Stimulated activated CD8-positive, alpha-beta memory T cell treated with anti-CD3 and anti-CD28 coated beads, Interleukin-12 subunit alpha, Interleukin-12 subunit beta, amount 100 ng/mL, for 24 hours (primary cell): ENCODE results near the gene CENPF.
"Not testable (repeated sequence)": the region's sequence is repeated elsewhere in the genome, so short reads cannot be mapped to it uniquely, and the experiment has no call there.

Source experiments
- DNase-seq: peaks from one replicate; pipeline ENCODE4 v3.0.0-alpha.2; 2020; ENCODE audit errors: extremely low read depth

The CENPF gene

GRCh38 chr1:214583113-214583512 is 19.9 kb upstream of the CENPF start:
- no peak for DNase-seq

GRCh38 chr1:214583824-214584554 is 19.0 kb upstream of the CENPF start:
- no peak for DNase-seq

- DNase-seq = no peak
Measured at GRCh38 chr1:214584805-214585766, 17.9 kb upstream of the CENPF start.

GRCh38 chr1:214586621-214587020 is 16.4 kb upstream of the CENPF start:
- no peak for DNase-seq

- no peak for DNase-seq
Measured at GRCh38 chr1:214587165-214587564, 15.8 kb upstream of the CENPF start.

- no peak for DNase-seq
Measured at GRCh38 chr1:214588963-214589597, 13.9 kb upstream of the CENPF start.

GRCh38 chr1:214590696-214591095 is 12.3 kb upstream of the CENPF start:
- no peak for DNase-seq

GRCh38 chr1:214591918-214592317 is 11.1 kb upstream of the CENPF start:
- not testable (repeated sequence) for DNase-seq

GRCh38 chr1:214593158-214593557 is 9.8 kb upstream of the CENPF start:
- no peak for DNase-seq

GRCh38 chr1:214603819-214604252 is 841 bp downstream of the CENPF start:
- DNase-seq = no peak

- DNase-seq = no peak
Measured at GRCh38 chr1:214604523-214604922, 1.5 kb downstream of the CENPF start.

- not testable (repeated sequence) for DNase-seq
Measured at GRCh38 chr1:214605484-214605883, 2.5 kb downstream of the CENPF start.

- DNase-seq = not testable (repeated sequence)
Measured at GRCh38 chr1:214605933-214606925, 3.2 kb downstream of the CENPF start.

GRCh38 chr1:214607492-214608215 is 4.7 kb downstream of the CENPF start:
- not testable (repeated sequence) for DNase-seq

- DNase-seq = not testable (repeated sequence)
Measured at GRCh38 chr1:214608216-214608783, 5.3 kb downstream of the CENPF start.

GRCh38 chr1:214608817-214609216 is 5.8 kb downstream of the CENPF start:
- DNase-seq = not testable (repeated sequence)

GRCh38 chr1:214609692-214610091 is 6.7 kb downstream of the CENPF start:
- DNase-seq = no peak

GRCh38 chr1:214610136-214610535 is 7.1 kb downstream of the CENPF start:
- DNase-seq = not testable (repeated sequence)

- DNase-seq = no peak
Measured at GRCh38 chr1:214615109-214615508, 12.1 kb downstream of the CENPF start.

- no peak for DNase-seq
Measured at GRCh38 chr1:214615871-214616270, 12.9 kb downstream of the CENPF start.
